Smooth muscle cell (in vitro differentiated cells): ENCODE data around the gene WRNIP1. TPM values are rescaled to one million over a fixed set of nuclear protein-coding genes. Genes with fewer than 3 reads are reported as not detected.

Source experiments
- DNase-seq: peaks from one replicate; lab custom pipeline; 2025; ENCODE audit not compliant: unreplicated experiment; lab: John Stamatoyannopoulos, UW
- H2AFZ ChIP-seq: fragments of 200-600 bp; sonication (generic); 2 replicates; pipeline ENCODE4 v1.6.0; 2016; ENCODE audit warnings: antibody characterized with exemption, low read depth, mild to moderate bottlenecking
- H3F3A ChIP-seq: fragments of 200-600 bp; sonication (generic); 2 replicates; pipeline ENCODE4 v1.6.0; 2017; ENCODE audit warnings: antibody characterized with exemption, low read depth
- H3K27ac ChIP-seq: fragments of 200-600 bp; sonication (generic); 2 replicates; pipeline ENCODE4 v1.5.1; 2016; ENCODE audit warnings: low read depth, mild to moderate bottlenecking
- H3K27me3 ChIP-seq: fragments of 200-600 bp; sonication (generic); 2 replicates; pipeline ENCODE4 v1.6.1; 2016; ENCODE audit warnings: low read depth, mild to moderate bottlenecking
- H3K36me3 ChIP-seq: fragments of 200-600 bp; sonication (generic); 2 replicates; pipeline ENCODE4 v1.5.1; 2016; ENCODE audit warnings: low read depth
- H3K4me1 ChIP-seq: fragments of 200-600 bp; sonication (generic); 2 replicates; pipeline ENCODE4 v1.5.1; 2016; ENCODE audit warnings: low read depth
- H3K4me2 ChIP-seq: fragments of 200-600 bp; sonication (generic); 2 replicates; pipeline ENCODE4 v1.6.0; 2016; ENCODE audit warnings: mild to moderate bottlenecking
- H3K4me3 ChIP-seq: fragments of 200-600 bp; sonication (generic); 2 replicates; pipeline ENCODE4 v1.5.1; 2016; ENCODE audit warnings: mild to moderate bottlenecking
- H3K79me2 ChIP-seq: fragments of 200-600 bp; sonication (generic); 2 replicates; pipeline ENCODE4 v1.6.0; 2016; ENCODE audit warnings: low read depth, mild to moderate bottlenecking
- H3K9ac ChIP-seq: fragments of 200-600 bp; sonication (generic); 2 replicates; pipeline ENCODE4 v1.6.0; 2016; ENCODE audit warnings: low read depth
- H3K9me3 ChIP-seq: fragments of 200-600 bp; sonication (generic); replicated peaks from 2 replicates; pipeline ENCODE4 v1.5.1; 2016; ENCODE audit warnings: low read depth
- H4K20me1 ChIP-seq: fragments of 200-600 bp; sonication (generic); 2 replicates; pipeline ENCODE4 v1.6.0; 2016; ENCODE audit warnings: low read depth
- WGBS: methylation state at CpG from one replicate; pipeline ENCODE4 v1.1.7; 2016; ENCODE audit warnings: low lambda C conversion rate; 5-methylcytosine and 5-hydroxymethylcytosine counted together
- polyA plus RNA-seq: library from polyadenylated mRNA; unstranded; fragments of >200 nt; fragmentation: Nextera tagmentation; extraction: Ambion mirVana; gene quantifications from 2 replicates; pipeline ENCODE4 v1.2.1, GENCODE V29; 2016
- total RNA-seq: library from RNA; depleted of rRNA; stranded (reverse); fragments of >200 nt; gene quantifications from 2 replicates; pipeline ENCODE4 v1.2.3, GENCODE V29; 2014
- TF ChIP-seq, protein P1 (sequence below): fragments of 200-600 bp; sonication (generic); IDR thresholded peaks from 2 replicates; pipeline ENCODE4 v1.5.1; 2017; ENCODE audit warnings: borderline replicate concordance, mild to moderate bottlenecking, antibody characterized with exemption; ENCODE audit not compliant: insufficient read depth, poor library complexity, severe bottlenecking

The WRNIP1 gene
- total and polyA plus RNA-seq, 2 experiments from 2014 or later, result 20.0 to 29.6 TPM

DNA sequence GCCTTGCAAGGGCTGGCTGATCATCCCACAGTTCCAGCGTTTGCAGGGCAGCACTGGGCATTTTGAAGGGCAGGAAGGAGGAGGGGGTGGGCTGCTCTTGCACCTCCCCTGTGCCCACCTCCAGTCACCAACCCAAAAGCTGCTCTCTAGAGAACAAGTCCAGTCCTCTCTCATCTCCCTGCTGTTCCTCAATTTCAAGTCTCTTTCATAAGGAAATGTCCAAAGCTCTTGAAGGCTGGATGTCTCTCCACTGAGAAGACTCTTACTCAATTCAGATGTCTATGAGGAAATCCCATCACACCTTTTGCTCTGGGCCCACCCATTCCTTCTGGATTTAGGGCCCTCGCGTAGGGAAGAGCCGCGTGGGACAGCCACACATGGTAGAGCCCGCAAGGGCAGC is 31.7 kb downstream of the WRNIP1 start:
- H3F3A ChIP-seq, result no peaks in the 10 kb centered on the region
- DNase-seq, result no peak
- H4K20me1 ChIP-seq, result no peaks in the 10 kb centered on the region
- H3K79me2 ChIP-seq, result peaks cover 2% of the 10 kb centered on the region
- H3K9ac ChIP-seq, result no peak overlapping the region
- WGBS, result 80% methylated on average over 6 of the region's 6 CpGs
- no peaks in the 10 kb centered on the region for H3K4me1 ChIP-seq
- H3K27me3 ChIP-seq, result no peaks in the 10 kb centered on the region
- no peak overlapping the region for H3K4me2 ChIP-seq
- no peak overlapping the region for H3K4me3 ChIP-seq
- TF ChIP-seq, protein P1, sequence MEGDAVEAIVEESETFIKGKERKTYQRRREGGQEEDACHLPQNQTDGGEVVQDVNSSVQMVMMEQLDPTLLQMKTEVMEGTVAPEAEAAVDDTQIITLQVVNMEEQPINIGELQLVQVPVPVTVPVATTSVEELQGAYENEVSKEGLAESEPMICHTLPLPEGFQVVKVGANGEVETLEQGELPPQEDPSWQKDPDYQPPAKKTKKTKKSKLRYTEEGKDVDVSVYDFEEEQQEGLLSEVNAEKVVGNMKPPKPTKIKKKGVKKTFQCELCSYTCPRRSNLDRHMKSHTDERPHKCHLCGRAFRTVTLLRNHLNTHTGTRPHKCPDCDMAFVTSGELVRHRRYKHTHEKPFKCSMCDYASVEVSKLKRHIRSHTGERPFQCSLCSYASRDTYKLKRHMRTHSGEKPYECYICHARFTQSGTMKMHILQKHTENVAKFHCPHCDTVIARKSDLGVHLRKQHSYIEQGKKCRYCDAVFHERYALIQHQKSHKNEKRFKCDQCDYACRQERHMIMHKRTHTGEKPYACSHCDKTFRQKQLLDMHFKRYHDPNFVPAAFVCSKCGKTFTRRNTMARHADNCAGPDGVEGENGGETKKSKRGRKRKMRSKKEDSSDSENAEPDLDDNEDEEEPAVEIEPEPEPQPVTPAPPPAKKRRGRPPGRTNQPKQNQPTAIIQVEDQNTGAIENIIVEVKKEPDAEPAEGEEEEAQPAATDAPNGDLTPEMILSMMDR, result no peak
- H2AFZ ChIP-seq, result no peak overlapping the region
- H3K9me3 ChIP-seq, result no peaks in the 10 kb centered on the region
- H3K36me3 ChIP-seq, result no peaks in the 10 kb centered on the region
- no peak overlapping the region for H3K27ac ChIP-seq

DNA sequence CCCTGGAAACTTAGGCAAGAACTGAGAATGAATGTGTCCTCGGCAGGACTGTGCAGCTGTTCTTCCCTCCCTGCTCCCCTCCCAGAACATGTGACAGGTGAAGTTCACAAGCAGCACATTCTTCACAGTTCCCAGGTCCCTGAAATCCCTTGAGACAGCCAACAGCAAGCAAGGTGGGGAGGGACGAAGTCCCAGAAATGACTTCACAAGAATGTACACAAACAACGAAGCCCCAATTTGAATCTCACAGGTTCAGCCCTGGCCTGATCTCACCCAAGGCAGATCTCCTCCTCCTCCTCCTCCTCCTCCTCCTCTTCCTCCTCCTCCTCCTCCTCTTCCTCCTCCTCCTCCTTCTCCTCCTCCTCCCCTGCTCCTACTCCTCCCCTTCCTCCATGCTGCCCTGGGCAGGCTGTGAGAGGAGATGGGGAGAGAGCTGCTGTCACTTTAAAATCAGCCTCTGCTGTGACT is 32.4 kb downstream of the WRNIP1 start:
- Histone ChIP-seq H3K9me3 (no peaks in the 10 kb centered on the region), H3F3A (no peaks in the 10 kb centered on the region), H2AFZ (no peak overlapping the region), H3K27me3 (no peaks in the 10 kb centered on the region), H4K20me1 (no peaks in the 10 kb centered on the region), H3K9ac (no peak overlapping the region), H3K79me2 (peaks cover 2% of the 10 kb centered on the region), H3K4me3 (no peak overlapping the region), H3K36me3 (no peaks in the 10 kb centered on the region), H3K27ac (no peak overlapping the region), H3K4me1 (no peaks in the 10 kb centered on the region), H3K4me2 (no peak overlapping the region)
- 69% methylated on average over 3 of the region's 3 CpGs for WGBS
- no peak for DNase-seq
- TF ChIP-seq, protein P1, result no peak

DNA sequence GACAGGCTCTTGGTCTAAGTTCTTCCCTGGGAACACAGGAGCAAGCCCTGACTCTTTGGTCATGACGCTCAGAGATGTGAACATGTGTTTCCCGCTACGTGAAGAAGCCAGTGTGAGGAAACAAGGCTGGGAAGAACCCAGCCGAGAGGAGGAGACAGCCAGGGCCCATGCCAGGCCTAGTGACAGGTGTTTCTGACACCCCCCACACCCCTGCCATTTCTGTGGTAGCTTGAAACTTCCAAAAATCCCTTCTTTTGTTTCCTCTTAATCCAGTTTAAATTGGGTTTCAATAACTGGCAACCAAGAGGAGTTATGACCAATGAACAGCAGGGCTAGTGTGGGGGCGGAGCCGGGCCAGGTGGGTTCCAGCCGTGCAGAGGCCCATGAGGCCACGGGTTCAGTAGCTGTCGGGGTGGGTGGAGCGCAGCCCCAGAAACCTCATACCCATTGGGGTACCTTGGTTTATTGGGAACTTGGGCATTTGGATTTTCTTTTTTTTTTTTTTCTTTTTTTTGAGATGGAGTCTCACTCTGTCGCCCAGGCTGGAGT is 33.5 kb downstream of the WRNIP1 start:
- no peak overlapping the region for H3K4me2 ChIP-seq

More for the DNA sequence above, 33.5 kb downstream of the WRNIP1 start:
- Histone ChIP-seq H3K27ac (no peak overlapping the region), H3K9me3 (no peaks in the 10 kb centered on the region), H2AFZ (no peak overlapping the region), H3K27me3 (no peaks in the 10 kb centered on the region), H3F3A (no peaks in the 10 kb centered on the region), H3K36me3 (no peaks in the 10 kb centered on the region), H4K20me1 (no peaks in the 10 kb centered on the region), H3K79me2 (no peaks in the 10 kb centered on the region), H3K9ac (no peak overlapping the region), H3K4me1 (no peaks in the 10 kb centered on the region), H3K4me3 (no peak overlapping the region)
- 92% methylated on average over 11 of the region's 11 CpGs for WGBS
- no peak for DNase-seq
- TF ChIP-seq, protein P1, result no peak
